ENCODE results near the gene PHACTR4. TPM values are rescaled to one million over a fixed set of nuclear protein-coding genes. Genes with fewer than 3 reads are reported as not detected.

PHACTR4 gene
- total and polyA plus RNA-seq, 2 of the 13 experiments (the other 11 are each of a cell fraction or from before 2014, with no cell fraction given): 13.9 to 17.1 TPM

GRCh38 chr1:28369371-28370238 lies at the start of gene PHACTR4 (continued):
- TF ChIP-seq, protein P1, sequence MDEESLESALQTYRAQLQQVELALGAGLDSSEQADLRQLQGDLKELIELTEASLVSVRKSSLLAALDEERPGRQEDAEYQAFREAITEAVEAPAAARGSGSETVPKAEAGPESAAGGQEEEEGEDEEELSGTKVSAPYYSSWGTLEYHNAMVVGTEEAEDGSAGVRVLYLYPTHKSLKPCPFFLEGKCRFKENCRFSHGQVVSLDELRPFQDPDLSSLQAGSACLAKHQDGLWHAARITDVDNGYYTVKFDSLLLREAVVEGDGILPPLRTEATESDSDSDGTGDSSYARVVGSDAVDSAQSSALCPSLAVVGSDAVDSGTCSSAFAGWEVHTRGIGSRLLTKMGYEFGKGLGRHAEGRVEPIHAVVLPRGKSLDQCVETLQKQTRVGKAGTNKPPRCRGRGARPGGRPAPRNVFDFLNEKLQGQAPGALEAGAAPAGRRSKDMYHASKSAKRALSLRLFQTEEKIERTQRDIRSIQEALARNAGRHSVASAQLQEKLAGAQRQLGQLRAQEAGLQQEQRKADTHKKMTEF (CRISPR knock-in tag; IDR thresholded peaks at IDR 0.05): peak; percentile 91
- 0 out of 2 replicates have a peak, but pooled peaks have one; percentile 31 for TF ChIP-seq FIP1L1 (IDR thresholded peaks at IDR 0.05; ENCODE audit: borderline replicate concordance, insufficient read depth, low read depth, low read length)
- peak; percentile 75; the same call in 1 of the 2 replicates for TF ChIP-seq SAFB2 (CRISPR knock-in tag; IDR thresholded peaks at IDR 0.05; ENCODE audit: borderline replicate concordance, low read depth)
- TF ChIP-seq ZNF225 (CRISPR knock-in tag; IDR thresholded peaks at IDR 0.05): no peak
- peak; percentile 91 for TF ChIP-seq POLR2AphosphoS5 (IDR thresholded peaks at IDR 0.05; ENCODE audit: low read depth, low read length)
- no peak for TF ChIP-seq ZNF263 (CRISPR knock-in tag; IDR thresholded peaks at IDR 0.05)
- no peak for TF ChIP-seq MLLT10 (CRISPR knock-in tag; IDR thresholded peaks at IDR 0.05)
- TF ChIP-seq, protein P2, sequence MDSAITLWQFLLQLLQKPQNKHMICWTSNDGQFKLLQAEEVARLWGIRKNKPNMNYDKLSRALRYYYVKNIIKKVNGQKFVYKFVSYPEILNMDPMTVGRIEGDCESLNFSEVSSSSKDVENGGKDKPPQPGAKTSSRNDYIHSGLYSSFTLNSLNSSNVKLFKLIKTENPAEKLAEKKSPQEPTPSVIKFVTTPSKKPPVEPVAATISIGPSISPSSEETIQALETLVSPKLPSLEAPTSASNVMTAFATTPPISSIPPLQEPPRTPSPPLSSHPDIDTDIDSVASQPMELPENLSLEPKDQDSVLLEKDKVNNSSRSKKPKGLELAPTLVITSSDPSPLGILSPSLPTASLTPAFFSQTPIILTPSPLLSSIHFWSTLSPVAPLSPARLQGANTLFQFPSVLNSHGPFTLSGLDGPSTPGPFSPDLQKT (CRISPR knock-in tag; IDR thresholded peaks at IDR 0.05; ENCODE audit: borderline replicate concordance): no peak
- peak; percentile 78 for TF ChIP-seq ZBTB25 (CRISPR knock-in tag; IDR thresholded peaks at IDR 0.05)
- TF ChIP-seq ZSCAN22 (CRISPR knock-in tag; IDR thresholded peaks at IDR 0.05): no peak
- TF ChIP-seq TFDP2 (CRISPR knock-in tag; IDR thresholded peaks at IDR 0.05): peak; percentile 87
- TF ChIP-seq ZNF331 (CRISPR knock-in tag; IDR thresholded peaks at IDR 0.05): 0 out of 2 replicates have a peak, but pooled peaks have one; percentile 30
- TF ChIP-seq DMAP1 (CRISPR knock-in tag; IDR thresholded peaks at IDR 0.05): peak; percentile 95; the same call in 1 of the 2 replicates
- TF ChIP-seq ZNF574 (CRISPR knock-in tag; IDR thresholded peaks at IDR 0.05): peak; percentile 84
- TF ChIP-seq, protein P3, sequence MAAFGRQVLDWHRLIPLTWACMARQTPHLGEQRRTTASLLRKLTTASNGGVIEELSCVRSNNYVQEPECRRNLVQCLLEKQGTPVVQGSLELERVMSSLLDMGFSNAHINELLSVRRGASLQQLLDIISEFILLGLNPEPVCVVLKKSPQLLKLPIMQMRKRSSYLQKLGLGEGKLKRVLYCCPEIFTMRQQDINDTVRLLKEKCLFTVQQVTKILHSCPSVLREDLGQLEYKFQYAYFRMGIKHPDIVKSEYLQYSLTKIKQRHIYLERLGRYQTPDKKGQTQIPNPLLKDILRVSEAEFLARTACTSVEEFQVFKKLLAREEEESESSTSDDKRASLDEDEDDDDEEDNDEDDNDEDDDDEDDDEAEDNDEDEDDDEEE (CRISPR knock-in tag; IDR thresholded peaks at IDR 0.05): 0 out of 2 replicates have a peak, but pooled peaks have one; percentile 32
- peak; percentile 99 for TF ChIP-seq POLR2G (IDR thresholded peaks at IDR 0.05; ENCODE audit: low read depth, low read length)
- TF ChIP-seq ZNF761 (CRISPR knock-in tag; conservative IDR thresholded peaks at IDR 0.05): 0 out of 2 replicates have a peak, but pooled peaks have one; percentile 46
- TF ChIP-seq GABPB1 (CRISPR knock-in tag; IDR thresholded peaks at IDR 0.05): peak; percentile 89
- 0 out of 2 replicates have a peak, but pooled peaks have one; percentile 70 for TF ChIP-seq FLYWCH1 (CRISPR knock-in tag; IDR thresholded peaks at IDR 0.05)
